ENCODE results near the gene MEGF11. TPM values are rescaled to one million over a fixed set of nuclear protein-coding genes. Genes with fewer than 3 reads are reported as not detected.

Gene MEGF11
- total RNA-seq, 4 donors from 2014 or later: 2.4 to 8.5 (median 4.3) TPM

GRCh38 chr15:66022163-66022525 lies 231.4 kb downstream of the MEGF11 start:
- no peak overlapping the region for H3K27ac ChIP-seq
- H3K4me3 ChIP-seq: no peak overlapping the region
- H3K27me3 ChIP-seq: peaks cover 16% of the 10 kb centered on the region
- peaks cover 5% of the 10 kb centered on the region for H3K4me1 ChIP-seq
- no peaks in the 10 kb centered on the region for H3K9me3 ChIP-seq
- TF ChIP-seq POLR2AphosphoS5 (IDR thresholded peaks at IDR 0.05) (no peak), CTCF (IDR thresholded peaks at IDR 0.05) (no peak), POLR2A (IDR thresholded peaks at IDR 0.05) (no peak)
- WGBS: 70% methylated on average over 3 of the region's 3 CpGs
- DNase-seq (ENCODE audit: low spot score in 2 of 2): no peak
- no peaks in the 10 kb centered on the region for H3K36me3 ChIP-seq

- peaks cover 16% of the 10 kb centered on the region for H3K27me3 ChIP-seq
- WGBS: 84% methylated on average over 7 of the region's 7 CpGs
- H3K27ac ChIP-seq: no peak overlapping the region
Observed at GRCh38 chr15:66021496-66022162, 231.9 kb downstream of the MEGF11 start.

GRCh38 chr15:66019826-66020398 lies 233.6 kb downstream of the MEGF11 start:
- Histone ChIP-seq H3K36me3 (no peaks in the 10 kb centered on the region), H3K9me3 (no peaks in the 10 kb centered on the region), H3K27ac (no peak overlapping the region), H3K27me3 (peaks cover 12% of the 10 kb centered on the region), H3K4me3 (no peak overlapping the region), H3K4me1 (peaks cover 1% of the 10 kb centered on the region)
- DNase-seq (ENCODE audit: low spot score in 2 of 2): no peak
- WGBS: 82% methylated on average over 10 of the region's 10 CpGs
- TF ChIP-seq POLR2A (IDR thresholded peaks at IDR 0.05) (no peak), CTCF (IDR thresholded peaks at IDR 0.05) (no peak)

More at GRCh38 chr15:66021496-66022162, 231.9 kb downstream of the MEGF11 start:
- H3K9me3 ChIP-seq: no peaks in the 10 kb centered on the region
- DNase-seq (ENCODE audit: low spot score in 2 of 2): no peak
- TF ChIP-seq POLR2A (IDR thresholded peaks at IDR 0.05) (no peak), POLR2AphosphoS5 (IDR thresholded peaks at IDR 0.05) (no peak), CTCF (IDR thresholded peaks at IDR 0.05) (no peak)
- H3K36me3 ChIP-seq: no peaks in the 10 kb centered on the region
- peaks cover 5% of the 10 kb centered on the region for H3K4me1 ChIP-seq
- no peak overlapping the region for H3K4me3 ChIP-seq

GRCh38 chr15:66019368-66019767 lies 234.2 kb downstream of the MEGF11 start:
- no peak for DNase-seq (ENCODE audit: low spot score in 2 of 2)
- no peaks in the 10 kb centered on the region for H3K36me3 ChIP-seq
- TF ChIP-seq EP300 (IDR thresholded peaks at IDR 0.05) (no peak), CTCF (IDR thresholded peaks at IDR 0.05) (no peak), POLR2A (IDR thresholded peaks at IDR 0.05) (no peak), POLR2AphosphoS5 (IDR thresholded peaks at IDR 0.05) (no peak)
- H3K4me1 ChIP-seq: no peaks in the 10 kb centered on the region
- H3K4me3 ChIP-seq: no peak overlapping the region
- 35% methylated on average over 11 of the region's 11 CpGs for WGBS
- no peak overlapping the region for H3K27ac ChIP-seq
- peaks cover 12% of the 10 kb centered on the region for H3K27me3 ChIP-seq
- H3K9me3 ChIP-seq: no peaks in the 10 kb centered on the region

GRCh38 chr15:66018488-66018797 lies 235.1 kb downstream of the MEGF11 start:
- Histone ChIP-seq H3K27ac (no peak overlapping the region), H3K4me3 (no peak overlapping the region), H3K9me3 (no peaks in the 10 kb centered on the region), H3K4me1 (no peaks in the 10 kb centered on the region), H3K36me3 (no peaks in the 10 kb centered on the region), H3K27me3 (peaks cover 12% of the 10 kb centered on the region)
- WGBS: 87% methylated on average over 8 of the region's 8 CpGs
- no peak for DNase-seq (ENCODE audit: low spot score in 2 of 2)
- TF ChIP-seq POLR2A (IDR thresholded peaks at IDR 0.05): no peak
- no peak for TF ChIP-seq POLR2AphosphoS5 (IDR thresholded peaks at IDR 0.05)
- no peak for TF ChIP-seq EP300 (IDR thresholded peaks at IDR 0.05)
- TF ChIP-seq CTCF (IDR thresholded peaks at IDR 0.05): no peak
